IMR-90 (cell line): ENCODE measurements around the gene TNFRSF14. TPM values are rescaled to one million over a fixed set of nuclear protein-coding genes. Genes with fewer than 3 reads are reported as not detected.

Source experiments
- ATAC-seq: fragments of 200-7000 bp; cut with Tn5 transposase; 2 replicates; pipeline ENCODE4 v1.9.1; 2020; ENCODE audit warnings: low read depth, mild to moderate bottlenecking, moderate library complexity
- BruUV-seq: library from RNA; stranded (reverse); fragments of 400-500 nt; replicated peaks from 2 replicates; lab custom pipeline; 2021; lab: Mats Ljungman, UMichigan
- CTCF ChIA-PET: fragments of 300-600 bp; formaldehyde crosslinking; extraction: SDS; loops from one replicate; lab custom pipeline; 2021; ENCODE audit warnings: antibody characterized with exemption; lab: Yijun Ruan, JAX
- POLR2A ChIA-PET: fragments of 300-600 bp; sonication (Branson Sonifier 250); formaldehyde crosslinking; loops from one replicate; lab custom pipeline; 2022; ENCODE audit warnings: antibody characterized with exemption; ENCODE audit not compliant: unreplicated experiment; lab: Charles Lee
- DNase-seq: peaks from one replicate; pipeline ENCODE4 v3.0.0; 2013
- H2AFZ ChIP-seq: replicated peaks from 2 replicates; pipeline ENCODE3; 2013; ENCODE audit warnings: low read length, mild to moderate bottlenecking; ENCODE audit not compliant: poor library complexity
- H2AK5ac ChIP-seq: 2 replicates; pipeline ENCODE4 v1.6.1; 2013; ENCODE audit warnings: low read depth, low read length, inconsistent platforms
- H2AK9ac ChIP-seq: replicated peaks from 2 replicates; pipeline ENCODE3; 2013; ENCODE audit warnings: mild to moderate bottlenecking, low read depth, low read length, moderate library complexity; ENCODE audit not compliant: poor library complexity
- H2BK120ac ChIP-seq: 2 replicates; pipeline ENCODE4 v1.6.1; 2013; ENCODE audit warnings: low read depth, low read length, inconsistent platforms
- H2BK15ac ChIP-seq: 3 replicates; pipeline ENCODE4 v1.6.1; 2013; ENCODE audit warnings: low read depth, low read length, inconsistent platforms
- H2BK20ac ChIP-seq: 2 replicates; pipeline ENCODE4 v1.6.1; 2013; ENCODE audit warnings: low read depth, mild to moderate bottlenecking, inconsistent platforms, low read length, moderate library complexity
- H2BK5ac ChIP-seq: 2 replicates; pipeline ENCODE4 v1.6.1; 2013; ENCODE audit warnings: mild to moderate bottlenecking, low read depth, low read length, inconsistent platforms; ENCODE audit not compliant: poor library complexity, severe bottlenecking
- H3K14ac ChIP-seq: replicated peaks from 2 replicates; pipeline ENCODE4 v1.6.1; 2013; ENCODE audit warnings: low read depth, low read length, inconsistent platforms
- H3K18ac ChIP-seq: 2 replicates; pipeline ENCODE4 v1.6.1; 2013; ENCODE audit warnings: low read depth, low read length, control low read depth
- H3K23ac ChIP-seq: 2 replicates; pipeline ENCODE4 v1.6.1; 2013; ENCODE audit warnings: low read depth, low read length, inconsistent platforms
- H3K27ac ChIP-seq: 2 replicates; pipeline ENCODE4 v1.5.1; 2013; ENCODE audit warnings: mild to moderate bottlenecking, control low read depth, low read length; ENCODE audit not compliant: insufficient read depth
- H3K27me3 ChIP-seq: 2 replicates; pipeline ENCODE4 v1.6.1; 2013; ENCODE audit warnings: low read length; ENCODE audit not compliant: control insufficient read depth, insufficient read depth
- H3K36me3 ChIP-seq: 2 replicates; pipeline ENCODE4 v1.6.1; 2013; ENCODE audit warnings: low read length, mixed read lengths; ENCODE audit not compliant: control insufficient read depth, insufficient read depth
- H3K4ac ChIP-seq: 2 replicates; pipeline ENCODE4 v1.6.1; 2013; ENCODE audit warnings: low read depth, low read length, inconsistent platforms
- H3K4me1 ChIP-seq: 2 replicates; pipeline ENCODE4 v1.6.1; 2013; ENCODE audit warnings: low read length, mixed read lengths; ENCODE audit not compliant: control insufficient read depth, insufficient read depth
- H3K4me2 ChIP-seq: 2 replicates; pipeline ENCODE4 v1.6.1; 2013; ENCODE audit warnings: low read depth, mild to moderate bottlenecking, control low read depth, low read length, moderate library complexity
- H3K4me3 ChIP-seq: 2 replicates; pipeline ENCODE4 v1.5.1; 2013; ENCODE audit warnings: low read depth, mild to moderate bottlenecking, control low read depth, low read length, moderate library complexity; ENCODE audit not compliant: insufficient read depth
- H3K56ac ChIP-seq: 2 replicates; pipeline ENCODE4 v1.6.1; 2013; ENCODE audit warnings: low read length, inconsistent platforms; ENCODE audit not compliant: insufficient read depth; ENCODE audit errors: extremely low read depth
- H3K79me1 ChIP-seq, 2 experiments: 2 replicates each; pipeline ENCODE4 v1.6.1; 2013; ENCODE audit warnings: low read length in 2 of 2, inconsistent platforms in 1 of 2, low read depth in 1 of 2
- H3K9ac ChIP-seq: 2 replicates; pipeline ENCODE4 v1.6.1; 2013; ENCODE audit warnings: low read depth, low read length, control low read depth
- H3K9me1 ChIP-seq: 2 replicates; pipeline ENCODE4 v1.6.1; 2013; ENCODE audit warnings: low read length, inconsistent platforms; ENCODE audit not compliant: insufficient read depth
- H3K9me3 ChIP-seq: 2 replicates; pipeline ENCODE4 v1.6.1; 2013; ENCODE audit warnings: low read length; ENCODE audit not compliant: control insufficient read depth, insufficient read depth
- H4K20me1 ChIP-seq: 2 replicates; pipeline ENCODE4 v1.6.1; 2013; ENCODE audit warnings: low read length, inconsistent platforms; ENCODE audit not compliant: insufficient read depth
- H4K5ac ChIP-seq: 2 replicates; pipeline ENCODE4 v1.6.1; 2013; ENCODE audit warnings: mild to moderate bottlenecking, low read depth, low read length, control low read depth
- H4K8ac ChIP-seq, 2 experiments: 2 replicates each; pipeline ENCODE4 v1.6.1; 2013; ENCODE audit warnings: low read depth in 2 of 2, low read length in 2 of 2, control low read depth in 1 of 2, inconsistent platforms in 1 of 2
- H4K91ac ChIP-seq: 2 replicates; pipeline ENCODE4 v1.6.1; 2013; ENCODE audit warnings: low read depth, low read length, inconsistent platforms; ENCODE audit not compliant: insufficient read depth
- MAFK ChIP-seq: IDR thresholded peaks from 2 replicates; pipeline ENCODE4 v1.6.1; 2012; ENCODE audit warnings: low read depth, low read length, improper control_type of control experiment
- NFE2L2 ChIP-seq: fragments of 150-350 bp; IDR thresholded peaks from 2 replicates; pipeline ENCODE4 v1.6.1; 2016; ENCODE audit warnings: low read depth, mild to moderate bottlenecking, low read length
- RCOR1 ChIP-seq: IDR thresholded peaks from 2 replicates; pipeline ENCODE4 v1.6.1; 2012; ENCODE audit warnings: mild to moderate bottlenecking, low read length, improper control_type of control experiment; ENCODE audit not compliant: insufficient replicate concordance
- RFX5 ChIP-seq: IDR thresholded peaks from 2 replicates; pipeline ENCODE4 v1.8.0; 2012; ENCODE audit warnings: low read depth, mild to moderate bottlenecking, low read length, moderate library complexity
- SMC3 ChIP-seq: fragments of 150-350 bp; IDR thresholded peaks from 2 replicates; pipeline ENCODE4 v1.6.1; 2016; ENCODE audit warnings: low read depth, mild to moderate bottlenecking, antibody characterized with exemption, low read length, moderate library complexity
- WGBS, 2 experiments: methylation state at CpG; one replicate each; pipeline versions ENCODE4 v1.1.5 to v1.1.7; 2013; ENCODE audit warnings: missing lambda C conversion rate in 2 of 2; ENCODE audit not compliant: insufficient read length in 1 of 2; ENCODE audit errors: extremely low coverage in 2 of 2; 5-methylcytosine and 5-hydroxymethylcytosine counted together
- dilution Hi-C: fragments of 300-500 bp; cut with HindIII; formaldehyde crosslinking; loops from one replicate; pipeline ENCODE4 v1.14.3; 2018; ENCODE audit warnings: low sequenced_read_pairs; ENCODE audit not compliant: unreplicated experiment
- in situ Hi-C: fragments of 300-500 bp; cut with MboI; formaldehyde crosslinking; loops from 3 replicates; pipeline ENCODE4 v1.14.3; 2019; ENCODE audit warnings: low sequenced_read_pairs, inconsistent platforms, mixed read lengths
- intact Hi-C: fragments of 100-400 bp; cut with micrococcal nuclease; formaldehyde crosslinking; loops from 2 replicates; pipeline ENCODE4 v1.10.0; 2022
- polyA plus RNA-seq, 3 experiments: library from polyadenylated mRNA; depleted of rRNA; stranded (reverse); fragments of >200 nt; gene quantifications; 2 replicates each; pipeline ENCODE4 v1.2.3, GENCODE V29; 2012; ENCODE audit warnings: low replicate concordance in 1 of 3
- total RNA-seq: library from RNA; depleted of rRNA; stranded (reverse); fragments of >200 nt; gene quantifications from 2 replicates; pipeline ENCODE4 v1.2.3, GENCODE V29; 2012
- TF ChIP-seq, protein P1 (sequence below): fragments of 150-350 bp; IDR thresholded peaks from 2 replicates; pipeline ENCODE4 v1.6.1; 2017; ENCODE audit warnings: mild to moderate bottlenecking, antibody characterized with exemption, low read length, low read depth

TNFRSF14 gene
- total and polyA plus RNA-seq, 2 of the 4 experiments (the other 2 are of a cell fraction) = 1.3 to 4.2 TPM

GRCh38 chr1:2595812-2596529 is 39.8 kb downstream of the TNFRSF14 start:
- Histone ChIP-seq H3K27ac (no peak overlapping the region), H3K18ac (no peak overlapping the region), H3K4ac (no peak overlapping the region), H3K9ac (no peak overlapping the region), H4K20me1 (no peaks in the 10 kb centered on the region), H2BK120ac (no peak overlapping the region), H2BK15ac (no peak overlapping the region), H3K56ac (no peak overlapping the region), H2AFZ (no peak overlapping the region), H4K91ac (no peak overlapping the region), H3K36me3 (no peaks in the 10 kb centered on the region), H2BK5ac (no peak overlapping the region), H2AK5ac (no peak overlapping the region), H4K8ac (no peak overlapping the region), H3K79me1 (no peaks in the 10 kb centered on the region), H3K4me1 (no peaks in the 10 kb centered on the region; the same call in 1 of the 2 replicates), H2BK20ac (no peak overlapping the region), H2AK9ac (no peak overlapping the region), H3K23ac (no peak overlapping the region), H3K4me2 (no peak overlapping the region), H3K4me3 (no peak overlapping the region), H3K9me3 (0 out of 2 replicates have a peak, but pooled peaks cover 2% of the 10 kb centered on the region), H3K9me1 (no peaks in the 10 kb centered on the region), H3K27me3 (no peaks in the 10 kb centered on the region; the same call in 1 of the 2 replicates), H4K5ac (no peak overlapping the region), H3K14ac (no peak overlapping the region)
- 76% methylated on average over 24 of the region's 31 CpGs; no CpG with 5 or more reads in 1 of the 2 experiments for WGBS, 2 experiments
- no peak for ATAC-seq
- in situ Hi-C loops (no loop called here), intact Hi-C loops (no loop called here), dilution Hi-C loops (no loop called here)
- TF ChIP-seq MAFK = no peak
- no peak for TF ChIP-seq NFE2L2
- TF ChIP-seq SMC3 = no peak
- TF ChIP-seq RCOR1 = no peak
- TF ChIP-seq, protein P1, sequence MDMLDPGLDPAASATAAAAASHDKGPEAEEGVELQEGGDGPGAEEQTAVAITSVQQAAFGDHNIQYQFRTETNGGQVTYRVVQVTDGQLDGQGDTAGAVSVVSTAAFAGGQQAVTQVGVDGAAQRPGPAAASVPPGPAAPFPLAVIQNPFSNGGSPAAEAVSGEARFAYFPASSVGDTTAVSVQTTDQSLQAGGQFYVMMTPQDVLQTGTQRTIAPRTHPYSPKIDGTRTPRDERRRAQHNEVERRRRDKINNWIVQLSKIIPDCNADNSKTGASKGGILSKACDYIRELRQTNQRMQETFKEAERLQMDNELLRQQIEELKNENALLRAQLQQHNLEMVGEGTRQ = no peak
- no peak for TF ChIP-seq RFX5
- CTCF ChIA-PET = no interaction called here
- POLR2A ChIA-PET = no interaction called here
- no peak for DNase-seq
- BruUV-seq = no TSS peak
